GM12872 (cell line): ENCODE results near the gene IKZF5.

Source experiments
- CTCF ChIP-seq: IDR thresholded peaks from 3 replicates; pipeline ENCODE4 v1.5.1; 2011; ENCODE audit warnings: low read depth, mild to moderate bottlenecking, low read length, moderate library complexity; ENCODE audit not compliant: insufficient read depth

Gene IKZF5

GRCh38 chr10:123039632-123039930 is 31.0 kb upstream of the IKZF5 start:
- no peak for TF ChIP-seq CTCF

GRCh38 chr10:123038782-123039631 is 30.4 kb upstream of the IKZF5 start:
- no peak for TF ChIP-seq CTCF

- TF ChIP-seq CTCF: no peak
Observed at GRCh38 chr10:123035467-123036086, 27.0 kb upstream of the IKZF5 start.

- no peak for TF ChIP-seq CTCF
Observed at GRCh38 chr10:123034332-123034731, 25.7 kb upstream of the IKZF5 start.

GRCh38 chr10:123031124-123031523 is 22.5 kb upstream of the IKZF5 start:
- no peak for TF ChIP-seq CTCF

GRCh38 chr10:123027861-123028260 is 19.3 kb upstream of the IKZF5 start:
- no peak for TF ChIP-seq CTCF

- no peak for TF ChIP-seq CTCF
Observed at GRCh38 chr10:123026302-123026701, 17.7 kb upstream of the IKZF5 start.
